ENCODE measurements around the gene D2HGDH. TPM values are rescaled to one million over a fixed set of nuclear protein-coding genes. Genes with fewer than 3 reads are reported as not detected.

D2HGDH gene
- total RNA-seq, 1 experiment from 2014 or later = 10.0 TPM

DNA sequence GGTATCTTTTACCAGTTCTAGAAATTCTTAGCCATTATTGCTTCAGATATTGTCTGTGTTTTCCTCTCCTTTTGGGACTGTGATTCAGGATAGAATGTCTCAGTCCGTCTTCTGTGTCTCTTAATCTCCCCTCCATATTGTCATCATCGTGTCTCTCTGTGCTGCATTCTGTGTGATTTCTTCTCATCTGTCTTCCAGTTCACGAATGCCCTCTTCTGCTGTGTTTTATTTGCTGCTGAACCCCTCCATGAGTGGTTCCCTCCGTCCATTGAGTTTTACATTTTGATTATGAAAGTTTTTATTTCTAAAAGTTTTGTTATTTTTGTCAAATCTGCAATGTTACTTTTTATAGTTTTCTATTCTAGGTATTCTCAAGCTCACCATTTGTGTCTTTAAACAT, 11.7 kb downstream of the D2HGDH start:
- no peaks in the 10 kb centered on the region for H3K79me2 ChIP-seq (ENCODE audit: insufficient read depth, low read length)
- H3K9ac ChIP-seq (ENCODE audit: extremely low read depth, insufficient read length, low read length) = no peak overlapping the region
- H4K91ac ChIP-seq (ENCODE audit: insufficient read length, low read depth, low read length) = no peak overlapping the region
- H3K27ac ChIP-seq (ENCODE audit: insufficient read length, low read depth, low read length) = no peak overlapping the region
- H3K4me2 ChIP-seq (ENCODE audit: insufficient read depth, insufficient read length, low read length) = no peak overlapping the region
- no peak overlapping the region for H2BK120ac ChIP-seq (ENCODE audit: low read depth, low read length, poor library complexity, severe bottlenecking)
- H2BK12ac ChIP-seq (ENCODE audit: insufficient read length, low read depth, low read length) = no peak overlapping the region
- H3K4me1 Mint-ChIP-seq = no peaks in the 10 kb centered on the region
- no peak overlapping the region for H3K27ac Mint-ChIP-seq
- H3K14ac ChIP-seq (ENCODE audit: insufficient read depth, low read length) = no peak overlapping the region
- H4K8ac ChIP-seq (replicated peaks; ENCODE audit: insufficient read length, low read depth, low read length) = no peak overlapping the region
- no peaks in the 10 kb centered on the region for H3K23me2 ChIP-seq (ENCODE audit: insufficient read length, low read depth, low read length, poor library complexity, severe bottlenecking)
- no peak overlapping the region for H2BK5ac ChIP-seq (ENCODE audit: insufficient read length, low read length)
- H3K4me1 ChIP-seq (ENCODE audit: insufficient read depth, low read length) = no peaks in the 10 kb centered on the region
- no peak overlapping the region for H2BK20ac ChIP-seq (ENCODE audit: low read depth, low read length, poor library complexity, severe bottlenecking)
- no peaks in the 10 kb centered on the region for H4K20me1 ChIP-seq (ENCODE audit: control insufficient read depth, insufficient read depth, insufficient read length)
- H3K56ac ChIP-seq (ENCODE audit: insufficient read length, low read depth, low read length) = no peak overlapping the region
- no peaks in the 10 kb centered on the region; a peak in 2 of 5 replicates for H3K9me3 Mint-ChIP-seq
- no peak overlapping the region for H4K5ac ChIP-seq (ENCODE audit: insufficient read length, low read depth, low read length)
- no peak overlapping the region for H3T11ph ChIP-seq (ENCODE audit: low read length)
- no peak overlapping the region for H3K18ac ChIP-seq (ENCODE audit: insufficient read length, low read depth, low read length)
- no CpG with 5 or more reads among the region's 4 CpGs for WGBS (ENCODE audit: extremely low coverage, insufficient read length, low lambda C conversion rate)
- H2BK15ac ChIP-seq (ENCODE audit: low read depth, low read length) = no peak overlapping the region
- no peaks in the 10 kb centered on the region for H3K79me1 ChIP-seq (ENCODE audit: insufficient read depth, low read depth, low read length, poor library complexity, severe bottlenecking)
- H3K4me3 Mint-ChIP-seq = no peak overlapping the region
- no peak overlapping the region for H2AFZ ChIP-seq (ENCODE audit: low read length)
- H3K9me3 ChIP-seq (ENCODE audit: control insufficient read depth, low read depth, low read length) = no peaks in the 10 kb centered on the region
- no peak overlapping the region for H3K4ac ChIP-seq (ENCODE audit: low read depth, low read length)
- no peak overlapping the region for H2AK5ac ChIP-seq (ENCODE audit: insufficient read length, low read length)
- H3K36me3 Mint-ChIP-seq (ENCODE audit: insufficient read depth in 1 of 3, low read depth in 3 of 3) = peaks cover 24 to 40% (median 39%) of the 10 kb centered on the region in 3 experiments; a peak in 6 of 7 replicates
- TF ChIP-seq, protein P1, sequence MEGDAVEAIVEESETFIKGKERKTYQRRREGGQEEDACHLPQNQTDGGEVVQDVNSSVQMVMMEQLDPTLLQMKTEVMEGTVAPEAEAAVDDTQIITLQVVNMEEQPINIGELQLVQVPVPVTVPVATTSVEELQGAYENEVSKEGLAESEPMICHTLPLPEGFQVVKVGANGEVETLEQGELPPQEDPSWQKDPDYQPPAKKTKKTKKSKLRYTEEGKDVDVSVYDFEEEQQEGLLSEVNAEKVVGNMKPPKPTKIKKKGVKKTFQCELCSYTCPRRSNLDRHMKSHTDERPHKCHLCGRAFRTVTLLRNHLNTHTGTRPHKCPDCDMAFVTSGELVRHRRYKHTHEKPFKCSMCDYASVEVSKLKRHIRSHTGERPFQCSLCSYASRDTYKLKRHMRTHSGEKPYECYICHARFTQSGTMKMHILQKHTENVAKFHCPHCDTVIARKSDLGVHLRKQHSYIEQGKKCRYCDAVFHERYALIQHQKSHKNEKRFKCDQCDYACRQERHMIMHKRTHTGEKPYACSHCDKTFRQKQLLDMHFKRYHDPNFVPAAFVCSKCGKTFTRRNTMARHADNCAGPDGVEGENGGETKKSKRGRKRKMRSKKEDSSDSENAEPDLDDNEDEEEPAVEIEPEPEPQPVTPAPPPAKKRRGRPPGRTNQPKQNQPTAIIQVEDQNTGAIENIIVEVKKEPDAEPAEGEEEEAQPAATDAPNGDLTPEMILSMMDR (conservative IDR thresholded peaks at IDR 0.05) = no peak
- no peak for DNase-seq
- H3K23ac ChIP-seq (ENCODE audit: insufficient read length, low read depth, low read length) = no peak overlapping the region
- no peaks in the 10 kb centered on the region for H3K27me3 ChIP-seq (ENCODE audit: insufficient read depth, low read length)
- no peaks in the 10 kb centered on the region for H3K27me3 Mint-ChIP-seq (ENCODE audit: low read depth)
